ENCODE measurements around the gene SLC33A1.

Gene SLC33A1

GRCh38 chr3:155790272-155790925 lies 63.8 kb downstream of the SLC33A1 start:
- no peak for DNase-seq (ENCODE audit: low spot score)

GRCh38 chr3:155785662-155786295 lies 68.4 kb downstream of the SLC33A1 start:
- no peak for DNase-seq (ENCODE audit: low spot score)

- no peak for DNase-seq (ENCODE audit: low spot score)
Observed at GRCh38 chr3:155782390-155782953, 71.8 kb downstream of the SLC33A1 start.

GRCh38 chr3:155780291-155780690 lies 73.9 kb downstream of the SLC33A1 start:
- no peak for DNase-seq (ENCODE audit: low spot score)

GRCh38 chr3:155778462-155778861 lies 75.8 kb downstream of the SLC33A1 start:
- no peak for DNase-seq (ENCODE audit: low spot score)

- no peak for DNase-seq (ENCODE audit: low spot score)
Observed at GRCh38 chr3:155772801-155773200, 81.4 kb downstream of the SLC33A1 start.

GRCh38 chr3:155771126-155771525 lies 83.1 kb downstream of the SLC33A1 start:
- DNase-seq (ENCODE audit: low spot score) = no peak

All from RKO (cell line).